ENCODE data around the gene ZNF418.
"Not testable (repeated sequence)": the region's sequence is repeated elsewhere in the genome, so short reads cannot be mapped to it uniquely, and the experiment has no call there.

Gene ZNF418

DNA sequence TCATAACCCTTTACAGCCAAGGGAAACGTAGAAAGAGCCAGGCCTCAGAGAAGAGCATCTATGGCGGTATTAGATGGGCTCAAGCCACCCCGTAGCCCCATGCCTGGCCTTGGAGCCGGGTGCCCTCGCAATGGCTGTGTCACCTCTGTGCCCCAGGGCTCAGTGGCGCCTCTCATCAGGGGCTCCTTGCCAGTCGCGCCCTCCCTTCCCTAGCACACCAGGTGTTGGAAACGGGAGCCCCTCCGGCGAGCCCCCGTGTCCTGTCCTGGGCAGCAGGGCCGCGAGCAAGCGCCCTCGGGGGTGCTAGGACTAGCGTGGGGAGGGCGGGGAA is 11.9 kb upstream of the ZNF418 start:
- peak overlapping the region; percentile 64 for H3K27ac ChIP-seq (ENCODE audit: insufficient read depth, low read length, poor library complexity, severe bottlenecking)
- peak overlapping the region; percentile 86 for H3K4me3 ChIP-seq (ENCODE audit: insufficient read depth, low read depth, low read length, poor library complexity, severe bottlenecking)
- peaks cover 29% of the 10 kb centered on the region for H3K9me3 ChIP-seq (ENCODE audit: control insufficient read depth, low read length)
- no peaks in the 10 kb centered on the region for H3K27me3 ChIP-seq (replicated peaks; ENCODE audit: control insufficient read depth, insufficient read depth, low read length, poor library complexity, severe bottlenecking)
- DNase-seq, result no peak
- peaks cover 21% of the 10 kb centered on the region for H3K36me3 ChIP-seq (ENCODE audit: control insufficient read depth, insufficient read depth, low read length)
- H3K4me1 ChIP-seq (ENCODE audit: control insufficient read depth, insufficient read depth, low read length, poor library complexity, severe bottlenecking), result no peaks in the 10 kb centered on the region

DNA sequence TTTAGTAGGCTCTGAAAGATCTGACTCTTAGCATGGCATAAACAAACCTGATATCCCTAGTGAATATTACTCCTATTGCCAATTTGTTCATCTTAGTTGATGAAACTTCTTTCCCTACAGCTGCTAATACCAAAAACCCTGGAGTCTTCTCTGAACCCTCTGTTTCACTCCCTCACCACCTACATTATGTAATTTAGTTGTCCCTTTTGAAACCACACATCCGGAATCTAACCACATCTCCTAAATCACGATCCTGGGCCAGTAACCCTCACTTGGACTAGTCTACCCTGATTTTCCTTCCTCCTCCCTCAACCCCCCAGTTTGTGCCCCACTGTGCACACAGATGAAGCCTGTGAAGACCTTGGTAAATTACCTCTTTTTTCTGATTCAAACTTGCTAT is 11.1 kb upstream of the ZNF418 start:
- no peaks in the 10 kb centered on the region for H3K4me1 ChIP-seq (ENCODE audit: control insufficient read depth, insufficient read depth, low read length, poor library complexity, severe bottlenecking)
- peaks cover 34% of the 10 kb centered on the region for H3K9me3 ChIP-seq (ENCODE audit: control insufficient read depth, low read length)
- no peak overlapping the region for H3K27ac ChIP-seq (ENCODE audit: insufficient read depth, low read length, poor library complexity, severe bottlenecking)
- no peaks in the 10 kb centered on the region for H3K27me3 ChIP-seq (replicated peaks; ENCODE audit: control insufficient read depth, insufficient read depth, low read length, poor library complexity, severe bottlenecking)
- no peak for DNase-seq
- peak overlapping the region; percentile 86 for H3K4me3 ChIP-seq (ENCODE audit: insufficient read depth, low read depth, low read length, poor library complexity, severe bottlenecking)
- H3K36me3 ChIP-seq (ENCODE audit: control insufficient read depth, insufficient read depth, low read length), result peaks cover 29% of the 10 kb centered on the region

DNA sequence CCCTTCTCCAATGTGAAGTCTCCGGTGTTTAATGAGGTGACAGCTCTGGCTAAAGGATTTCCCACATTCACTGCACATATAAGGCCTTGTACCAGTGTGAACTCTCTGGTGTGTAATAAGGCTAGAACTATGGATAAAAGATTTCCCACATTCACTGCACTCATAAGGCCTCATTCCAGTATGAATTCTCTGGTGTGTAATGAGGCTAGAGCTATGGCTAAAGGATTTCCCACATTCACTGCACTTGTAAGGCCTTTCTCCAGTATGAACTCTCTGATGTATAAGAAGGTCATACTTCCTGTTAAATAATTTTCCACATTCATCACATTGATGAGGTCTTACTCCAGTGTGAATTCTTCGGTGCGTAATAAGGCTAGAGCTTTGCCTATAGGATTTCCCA is 6.4 kb upstream of the ZNF418 start:
- Histone ChIP-seq H3K4me3 (ENCODE audit: insufficient read depth, low read depth, low read length, poor library complexity, severe bottlenecking) (no peak overlapping the region), H3K4me1 (ENCODE audit: control insufficient read depth, insufficient read depth, low read length, poor library complexity, severe bottlenecking) (no peaks in the 10 kb centered on the region), H3K27me3 (replicated peaks; ENCODE audit: control insufficient read depth, insufficient read depth, low read length, poor library complexity, severe bottlenecking) (no peaks in the 10 kb centered on the region), H3K9me3 (ENCODE audit: control insufficient read depth, low read length) (peaks cover 51% of the 10 kb centered on the region), H3K27ac (ENCODE audit: insufficient read depth, low read length, poor library complexity, severe bottlenecking) (no peak overlapping the region), H3K36me3 (ENCODE audit: control insufficient read depth, insufficient read depth, low read length) (peaks cover 49% of the 10 kb centered on the region)
- no peak for DNase-seq

DNA sequence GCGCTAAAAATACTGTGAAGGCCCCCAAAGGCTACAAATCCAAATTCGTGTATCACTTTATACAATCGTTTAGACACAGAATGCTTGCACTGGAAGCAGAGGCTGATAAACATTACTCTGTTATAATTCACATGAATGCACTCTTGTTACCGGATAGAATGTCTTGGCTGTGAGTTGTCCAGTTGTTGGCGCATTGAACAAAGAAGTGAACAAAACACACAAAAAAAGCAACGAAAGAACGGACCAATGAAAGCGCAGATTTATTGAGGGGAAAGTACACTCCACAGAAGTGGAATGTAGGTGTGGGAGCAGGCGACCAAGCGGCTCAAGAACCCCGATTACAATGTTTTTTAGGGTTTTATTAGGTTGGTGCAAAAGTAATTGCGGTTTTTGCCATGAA is 529 bp upstream of the ZNF418 start:
- no peak overlapping the region for H3K27ac ChIP-seq (ENCODE audit: insufficient read depth, low read length, poor library complexity, severe bottlenecking)
- DNase-seq, result no peak
- peaks cover 25% of the 10 kb centered on the region for H3K9me3 ChIP-seq (ENCODE audit: control insufficient read depth, low read length)
- no peaks in the 10 kb centered on the region for H3K4me1 ChIP-seq (ENCODE audit: control insufficient read depth, insufficient read depth, low read length, poor library complexity, severe bottlenecking)
- no peak overlapping the region for H3K4me3 ChIP-seq (ENCODE audit: insufficient read depth, low read depth, low read length, poor library complexity, severe bottlenecking)
- H3K36me3 ChIP-seq (ENCODE audit: control insufficient read depth, insufficient read depth, low read length), result peaks cover 14% of the 10 kb centered on the region
- H3K27me3 ChIP-seq (replicated peaks; ENCODE audit: control insufficient read depth, insufficient read depth, low read length, poor library complexity, severe bottlenecking), result no peaks in the 10 kb centered on the region

DNA sequence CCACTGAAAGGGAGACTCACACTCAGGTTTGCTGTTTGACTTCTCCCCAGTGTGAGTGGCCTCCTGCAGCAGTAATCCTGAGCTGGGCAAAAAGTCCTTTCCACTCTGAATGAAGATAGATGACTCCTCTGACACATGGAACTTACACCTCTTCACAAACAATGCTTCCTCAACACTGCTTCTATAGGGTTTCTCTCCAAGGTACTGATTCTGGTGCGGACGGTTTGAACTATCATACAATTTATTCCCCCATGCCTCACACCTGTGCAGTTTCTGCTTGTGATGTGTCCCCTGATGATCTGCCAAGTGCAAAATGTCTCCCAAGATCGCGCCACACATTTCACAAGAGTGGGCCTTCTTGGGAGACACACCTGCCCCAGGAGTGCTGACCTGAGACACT is 7.6 kb downstream of the ZNF418 start:
- Histone ChIP-seq H3K27ac (ENCODE audit: insufficient read depth, low read length, poor library complexity, severe bottlenecking) (no peak overlapping the region), H3K9me3 (ENCODE audit: control insufficient read depth, low read length) (peaks cover 12% of the 10 kb centered on the region), H3K4me3 (ENCODE audit: insufficient read depth, low read depth, low read length, poor library complexity, severe bottlenecking) (no peak overlapping the region), H3K4me1 (ENCODE audit: control insufficient read depth, insufficient read depth, low read length, poor library complexity, severe bottlenecking) (no peaks in the 10 kb centered on the region), H3K36me3 (ENCODE audit: control insufficient read depth, insufficient read depth, low read length) (no peaks in the 10 kb centered on the region), H3K27me3 (replicated peaks; ENCODE audit: control insufficient read depth, insufficient read depth, low read length, poor library complexity, severe bottlenecking) (no peaks in the 10 kb centered on the region)
- DNase-seq, result no peak

DNA sequence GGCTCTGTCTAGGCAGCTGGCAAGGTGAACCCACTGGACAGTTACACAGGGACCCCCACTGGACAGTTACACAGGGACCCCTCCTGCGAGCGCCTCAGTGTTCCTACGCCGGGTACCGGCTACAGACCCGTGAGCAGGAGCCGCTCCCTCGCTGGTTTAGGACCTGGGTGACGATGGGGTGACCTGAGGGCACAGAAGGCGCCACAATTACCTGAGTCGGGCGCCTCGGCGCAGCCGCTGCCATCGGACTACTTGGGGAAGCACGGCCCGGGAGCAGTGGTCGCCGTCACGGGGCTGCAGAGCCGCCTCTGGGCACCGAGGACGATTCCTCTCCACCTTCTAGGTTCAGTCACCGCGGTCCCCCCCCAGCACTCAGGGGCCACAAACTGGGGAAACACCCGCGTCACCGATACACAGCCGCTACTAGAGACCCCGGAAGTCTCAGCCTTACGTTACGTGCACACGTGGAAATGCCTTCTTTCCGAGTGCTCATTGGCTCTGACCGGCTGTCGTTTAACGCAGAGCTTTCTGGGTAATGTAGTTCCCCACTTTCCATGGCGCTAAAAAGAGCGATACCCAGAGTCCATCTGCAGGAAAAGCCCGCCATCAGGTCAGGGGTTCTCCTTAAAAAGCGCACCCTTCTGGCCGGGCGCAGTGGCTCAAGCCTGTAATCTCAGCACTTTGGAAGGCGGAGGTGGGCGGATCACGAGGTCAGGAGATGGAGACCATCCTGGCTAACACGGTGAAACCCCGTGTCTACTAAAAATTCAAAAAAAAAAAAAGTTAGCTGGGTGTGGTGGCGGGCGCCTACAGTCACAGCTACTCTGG is 18.8 kb downstream of the ZNF418 start, which contains the start of gene ZNF417:
Gene ZNF417 (minus strand): TSS at position 425 of the 828 bp plus-strand sequence. CDS start 181 bp downstream, at position 244.
- not testable (repeated sequence) for H3K36me3 ChIP-seq (ENCODE audit: control insufficient read depth, insufficient read depth, low read length); H3K9me3 ChIP-seq (ENCODE audit: control insufficient read depth, low read length); H3K27me3 ChIP-seq (replicated peaks; ENCODE audit: control insufficient read depth, insufficient read depth, low read length, poor library complexity, severe bottlenecking); H3K4me1 ChIP-seq (ENCODE audit: control insufficient read depth, insufficient read depth, low read length, poor library complexity, severe bottlenecking)
- peak within 1 kb of the TSS; percentile 81 for H3K4me3 ChIP-seq (ENCODE audit: insufficient read depth, low read depth, low read length, poor library complexity, severe bottlenecking)
- DNase-seq, result peak; percentile 82 to 85 (median 83)
- H3K27ac ChIP-seq (ENCODE audit: insufficient read depth, low read length, poor library complexity, severe bottlenecking), result peak within 1 kb of the TSS; percentile 85

DNA sequence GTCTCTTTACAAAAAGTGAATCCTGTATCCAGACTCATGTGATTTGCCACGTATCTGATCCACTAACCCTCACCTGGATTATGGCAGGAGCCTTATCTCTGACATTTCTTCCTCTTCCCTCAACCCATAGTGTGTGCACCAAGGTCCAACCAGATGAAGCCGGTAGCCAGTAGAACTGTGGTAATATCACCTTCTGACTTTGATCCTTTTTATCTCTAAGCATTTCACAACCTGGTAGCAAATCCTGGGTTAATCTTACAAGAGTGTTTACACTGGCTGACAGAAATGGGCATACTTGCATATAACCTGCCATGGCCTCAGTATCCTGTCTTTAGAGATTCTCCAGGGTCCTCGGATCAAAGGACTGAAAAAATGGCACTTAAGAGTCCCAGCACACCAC is 20.7 kb downstream of the ZNF418 start:
- H3K27me3 ChIP-seq (replicated peaks; ENCODE audit: control insufficient read depth, insufficient read depth, low read length, poor library complexity, severe bottlenecking), result no peaks in the 10 kb centered on the region
- H3K36me3 ChIP-seq (ENCODE audit: control insufficient read depth, insufficient read depth, low read length), result peaks cover 17% of the 10 kb centered on the region

DNA sequence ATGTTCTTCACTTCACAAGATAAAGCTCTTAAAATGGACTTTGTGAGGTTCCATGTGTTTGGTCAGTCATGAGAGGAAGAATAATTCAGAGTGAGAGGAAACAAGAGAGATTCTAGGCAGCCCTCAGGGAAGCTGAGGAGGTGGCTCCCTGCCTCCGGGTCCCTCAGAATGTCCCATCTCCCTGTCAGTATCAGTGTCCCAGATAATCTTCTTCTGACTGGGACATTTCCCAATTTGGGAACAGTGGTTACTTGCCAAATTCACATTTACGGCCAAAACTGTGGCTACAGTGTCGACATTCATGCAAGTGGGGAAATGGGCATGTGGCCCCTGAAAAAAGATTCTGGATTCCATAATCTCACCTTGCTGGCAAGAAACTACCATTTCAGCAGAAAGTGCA is 27.8 kb downstream of the ZNF418 start:
- no peak for DNase-seq
- Histone ChIP-seq H3K9me3 (ENCODE audit: control insufficient read depth, low read length) (peaks cover 6% of the 10 kb centered on the region), H3K36me3 (ENCODE audit: control insufficient read depth, insufficient read depth, low read length) (peaks cover 24% of the 10 kb centered on the region), H3K27me3 (replicated peaks; ENCODE audit: control insufficient read depth, insufficient read depth, low read length, poor library complexity, severe bottlenecking) (no peaks in the 10 kb centered on the region), H3K4me3 (ENCODE audit: insufficient read depth, low read depth, low read length, poor library complexity, severe bottlenecking) (no peak overlapping the region), H3K4me1 (ENCODE audit: control insufficient read depth, insufficient read depth, low read length, poor library complexity, severe bottlenecking) (no peaks in the 10 kb centered on the region), H3K27ac (ENCODE audit: insufficient read depth, low read length, poor library complexity, severe bottlenecking) (no peak overlapping the region)

More for the DNA sequence above, 20.7 kb downstream of the ZNF418 start:
- Histone ChIP-seq H3K9me3 (ENCODE audit: control insufficient read depth, low read length) (no peaks in the 10 kb centered on the region), H3K4me3 (ENCODE audit: insufficient read depth, low read depth, low read length, poor library complexity, severe bottlenecking) (no peak overlapping the region), H3K4me1 (ENCODE audit: control insufficient read depth, insufficient read depth, low read length, poor library complexity, severe bottlenecking) (peaks cover 3% of the 10 kb centered on the region), H3K27ac (ENCODE audit: insufficient read depth, low read length, poor library complexity, severe bottlenecking) (no peak overlapping the region)
- no peak for DNase-seq

DNA sequence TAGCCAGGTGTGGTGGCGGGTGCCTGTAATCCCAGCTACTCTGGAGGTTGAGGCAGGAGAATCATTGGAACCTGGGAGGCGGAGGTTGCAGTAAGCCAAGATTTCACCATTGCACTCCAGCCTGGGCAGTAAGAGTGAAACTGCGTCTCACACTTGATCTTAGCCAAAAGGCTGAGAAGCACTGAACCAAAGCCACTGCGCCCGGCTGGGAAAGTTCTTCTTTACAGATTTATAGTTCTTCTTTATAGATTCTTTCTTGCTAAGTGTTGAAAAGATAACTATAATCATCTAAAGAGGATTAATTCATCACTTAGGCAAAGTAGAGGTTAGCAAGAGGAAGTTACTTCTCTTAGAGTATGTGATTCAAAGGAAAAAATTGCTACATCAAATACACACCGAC is 29.9 kb downstream of the ZNF418 start:
- H3K9me3 ChIP-seq (ENCODE audit: control insufficient read depth, low read length), result peaks cover 6% of the 10 kb centered on the region
- no peak overlapping the region for H3K4me3 ChIP-seq (ENCODE audit: insufficient read depth, low read depth, low read length, poor library complexity, severe bottlenecking)
- no peak overlapping the region for H3K27ac ChIP-seq (ENCODE audit: insufficient read depth, low read length, poor library complexity, severe bottlenecking)
- no peaks in the 10 kb centered on the region for H3K4me1 ChIP-seq (ENCODE audit: control insufficient read depth, insufficient read depth, low read length, poor library complexity, severe bottlenecking)
- no peaks in the 10 kb centered on the region for H3K27me3 ChIP-seq (replicated peaks; ENCODE audit: control insufficient read depth, insufficient read depth, low read length, poor library complexity, severe bottlenecking)
- no peak for DNase-seq
- H3K36me3 ChIP-seq (ENCODE audit: control insufficient read depth, insufficient read depth, low read length), result peaks cover 11% of the 10 kb centered on the region

DNA sequence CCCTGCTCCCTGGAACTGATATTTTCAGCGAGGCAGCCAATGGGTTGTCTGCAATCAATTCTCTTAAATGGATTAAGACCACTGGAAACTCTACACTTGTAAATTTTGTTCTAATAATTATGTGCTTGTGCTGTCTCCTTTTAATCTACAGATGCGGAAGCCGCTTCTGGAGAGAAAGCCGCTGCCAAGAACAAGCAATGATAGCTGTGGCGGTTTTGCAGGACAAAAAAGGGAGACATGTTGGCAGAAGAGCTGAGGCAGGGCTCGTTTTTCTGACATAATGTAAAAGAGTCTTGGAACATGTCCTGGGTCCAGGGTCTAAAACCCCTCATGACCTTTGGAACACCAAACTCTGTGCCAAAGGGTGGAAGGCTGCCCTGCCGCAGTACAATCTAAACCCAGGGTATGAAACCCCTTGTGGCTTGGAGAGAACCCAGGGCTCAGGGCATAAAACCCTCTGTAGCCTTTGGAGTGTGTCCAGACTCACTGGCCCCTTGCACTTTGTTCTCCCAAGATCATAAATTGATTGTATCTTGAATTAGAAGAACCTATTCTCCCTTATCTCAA is 31.5 kb downstream of the ZNF418 start:
- H3K9me3 ChIP-seq (ENCODE audit: control insufficient read depth, low read length), result peaks cover 6% of the 10 kb centered on the region
- no peaks in the 10 kb centered on the region for H3K27me3 ChIP-seq (replicated peaks; ENCODE audit: control insufficient read depth, insufficient read depth, low read length, poor library complexity, severe bottlenecking)
- H3K4me1 ChIP-seq (ENCODE audit: control insufficient read depth, insufficient read depth, low read length, poor library complexity, severe bottlenecking), result no peaks in the 10 kb centered on the region
- DNase-seq, result no peak
- no peak overlapping the region for H3K4me3 ChIP-seq (ENCODE audit: insufficient read depth, low read depth, low read length, poor library complexity, severe bottlenecking)
- no peak overlapping the region for H3K27ac ChIP-seq (ENCODE audit: insufficient read depth, low read length, poor library complexity, severe bottlenecking)
- H3K36me3 ChIP-seq (ENCODE audit: control insufficient read depth, insufficient read depth, low read length), result peaks cover 5% of the 10 kb centered on the region
